GM19328 (cell line): ENCODE results near the gene KATNAL2.
"Not testable (repeated sequence)": the region's sequence is repeated elsewhere in the genome, so short reads cannot be mapped to it uniquely, and the experiment has no call there.

Source experiments
- ATAC-seq: cut with Tn5 transposase; IDR thresholded peaks from one replicate; pipeline ENCODE4 v1.9.1; 2021; ENCODE audit warnings: mild to moderate bottlenecking, moderate library complexity; ENCODE audit not compliant: unreplicated experiment

KATNAL2 gene

DNA sequence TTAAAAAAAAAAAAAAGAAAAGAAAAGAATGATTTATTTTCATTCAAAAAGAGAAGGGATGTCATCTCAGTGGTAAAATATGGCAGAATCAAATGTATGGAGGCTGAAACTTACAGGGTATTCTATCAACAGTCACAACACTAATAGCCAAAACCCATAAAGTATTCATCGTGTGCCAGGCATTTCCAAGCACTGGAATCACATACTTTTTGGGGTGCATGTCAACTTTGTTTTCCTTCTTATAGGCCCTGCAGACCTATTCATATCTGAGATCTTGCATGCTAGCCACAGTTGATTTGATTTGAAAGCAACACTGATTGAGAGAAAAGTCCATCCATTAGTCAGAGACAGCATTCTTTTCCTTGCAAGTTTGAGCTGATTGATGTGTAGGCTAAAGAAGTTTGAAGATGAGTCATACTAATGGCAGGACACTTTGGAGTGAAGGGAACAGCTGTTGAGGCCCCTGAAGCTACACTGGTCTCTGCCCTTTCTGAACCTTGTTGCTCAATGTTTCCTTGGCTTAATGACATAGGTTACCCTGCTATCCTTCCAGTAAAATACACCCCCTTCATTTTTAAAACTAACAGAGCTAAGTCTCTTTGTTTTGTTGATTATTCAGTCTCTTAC lies 22.0 kb downstream of the KATNAL2 start:
- no peak for ATAC-seq

DNA sequence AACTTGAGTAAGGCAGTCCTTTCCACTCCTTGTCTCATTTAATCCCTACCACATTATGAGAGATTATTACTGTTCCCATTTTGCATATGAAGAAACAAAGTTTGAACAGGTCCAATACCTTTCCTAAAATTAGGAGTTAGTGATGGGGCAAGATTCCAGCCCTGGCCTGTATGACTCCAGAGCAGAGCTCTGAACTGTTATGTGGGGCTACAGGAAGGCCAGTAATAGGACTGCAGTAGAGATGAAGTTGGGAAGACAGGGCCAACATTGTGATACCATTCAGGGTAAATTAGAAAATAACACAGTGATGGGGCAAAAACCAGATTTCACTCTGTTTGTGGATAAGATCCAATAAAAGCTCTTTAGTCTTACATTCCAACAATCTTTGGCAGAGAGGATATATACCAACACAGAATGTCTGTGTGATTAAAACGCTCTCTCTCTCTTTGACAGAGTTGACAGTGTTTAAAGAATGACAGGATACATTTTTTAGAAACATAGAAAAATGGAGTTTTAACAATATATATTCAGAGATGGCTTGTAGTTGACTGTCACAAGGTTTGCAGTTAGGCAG lies 22.7 kb downstream of the KATNAL2 start:
- no peak for ATAC-seq

- no peak for ATAC-seq
Observed at GRCh38 chr18:46942646-46943045, 25.2 kb downstream of the KATNAL2 start.

- ATAC-seq: peak; percentile 91
Observed at GRCh38 chr18:46946656-46947282, 29.4 kb downstream of the KATNAL2 start.

DNA sequence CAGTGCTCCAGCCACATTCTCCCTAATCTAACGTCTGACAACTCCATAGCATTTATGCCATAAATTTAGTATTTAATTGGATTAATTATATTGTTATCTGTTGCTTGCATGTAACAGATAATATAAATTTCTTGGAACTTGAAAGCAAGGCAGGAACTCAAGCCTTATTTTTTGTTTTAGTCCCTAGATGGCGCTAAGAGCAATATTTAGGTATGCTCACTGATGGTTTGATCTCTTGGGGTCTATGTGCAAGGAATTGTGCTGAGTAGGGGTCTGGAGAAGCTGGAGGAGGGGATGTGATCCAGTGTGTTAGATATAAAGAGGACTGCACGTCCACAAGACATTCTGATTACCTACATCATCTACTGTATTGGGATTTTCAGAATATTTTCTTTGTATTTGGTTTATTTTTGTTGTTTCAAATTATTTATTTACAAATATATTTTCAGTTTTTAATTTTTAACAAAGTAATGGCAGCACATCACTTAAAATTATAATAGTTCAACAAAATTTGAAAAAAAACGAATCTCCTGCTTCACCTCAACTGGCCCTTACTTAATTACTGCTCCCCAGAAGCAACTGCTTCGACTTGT lies 32.8 kb downstream of the KATNAL2 start:
- ATAC-seq: no peak

GRCh38 chr18:46953195-46953594 lies 35.8 kb downstream of the KATNAL2 start:
- no peak for ATAC-seq

DNA sequence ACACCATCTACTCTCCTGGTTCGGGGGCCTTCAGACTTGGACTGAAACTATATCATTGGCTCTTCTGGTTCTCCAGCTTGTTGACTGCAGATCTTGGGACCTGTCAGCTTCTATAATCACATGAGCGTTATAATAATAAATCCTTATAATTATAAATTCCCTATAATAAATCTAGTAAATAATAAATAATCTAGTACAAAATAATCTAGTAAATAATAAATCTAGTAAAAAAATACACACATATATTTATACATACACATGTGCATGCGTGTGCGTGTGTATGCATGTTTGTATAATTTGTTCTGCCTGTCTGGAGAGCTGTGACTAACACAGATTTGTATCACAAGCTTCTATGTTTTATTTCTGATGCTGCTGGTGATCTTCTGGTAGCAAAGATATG lies 40.8 kb downstream of the KATNAL2 start:
- no peak for ATAC-seq

DNA sequence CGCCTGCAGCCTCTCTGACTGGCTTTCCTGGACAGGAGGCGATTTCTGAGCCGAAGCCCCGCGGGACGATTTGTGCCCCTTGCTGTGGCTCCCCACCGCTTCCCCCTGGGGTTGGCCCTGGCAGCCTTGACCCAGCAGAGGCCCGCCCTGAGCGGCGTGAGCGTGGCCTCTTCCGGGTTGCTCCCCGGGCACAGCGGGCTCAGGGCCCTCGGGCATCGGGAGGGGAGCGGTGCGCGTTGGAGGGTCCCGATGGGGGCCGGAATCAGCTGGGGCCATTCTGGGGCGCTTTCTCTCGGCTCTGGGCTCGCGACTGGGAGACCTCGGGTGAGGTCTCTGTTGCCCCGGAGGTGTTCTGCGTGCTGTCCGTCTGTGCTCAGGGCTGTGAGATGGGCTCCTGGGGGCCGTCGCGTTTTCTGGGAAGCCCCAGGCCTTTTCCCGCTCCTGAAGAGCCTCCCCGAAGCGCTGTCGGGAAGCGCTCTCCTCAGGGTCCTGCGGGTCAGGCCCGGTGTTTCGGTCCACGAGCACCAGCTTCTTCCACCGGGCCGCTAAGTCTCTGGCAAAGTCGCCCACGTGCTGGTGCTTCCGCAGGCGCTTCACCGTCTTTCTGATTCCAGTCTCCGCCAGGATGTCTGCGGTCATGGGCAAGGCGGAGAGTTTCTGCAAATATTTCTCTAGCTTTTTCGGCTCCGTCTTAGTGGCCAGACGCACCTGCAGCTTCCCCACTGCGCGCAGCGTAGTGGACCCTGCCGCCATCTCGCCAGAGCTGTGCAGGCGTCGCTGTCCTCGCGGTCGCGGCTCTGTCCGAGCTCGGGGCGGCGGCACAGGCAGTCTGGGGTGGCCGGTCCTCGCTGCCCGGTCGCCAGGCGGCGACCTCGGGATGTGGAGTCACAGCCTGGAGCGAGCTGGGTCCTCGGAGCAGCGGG lies 46.5 kb downstream of the KATNAL2 start:
- not testable (repeated sequence) for ATAC-seq

DNA sequence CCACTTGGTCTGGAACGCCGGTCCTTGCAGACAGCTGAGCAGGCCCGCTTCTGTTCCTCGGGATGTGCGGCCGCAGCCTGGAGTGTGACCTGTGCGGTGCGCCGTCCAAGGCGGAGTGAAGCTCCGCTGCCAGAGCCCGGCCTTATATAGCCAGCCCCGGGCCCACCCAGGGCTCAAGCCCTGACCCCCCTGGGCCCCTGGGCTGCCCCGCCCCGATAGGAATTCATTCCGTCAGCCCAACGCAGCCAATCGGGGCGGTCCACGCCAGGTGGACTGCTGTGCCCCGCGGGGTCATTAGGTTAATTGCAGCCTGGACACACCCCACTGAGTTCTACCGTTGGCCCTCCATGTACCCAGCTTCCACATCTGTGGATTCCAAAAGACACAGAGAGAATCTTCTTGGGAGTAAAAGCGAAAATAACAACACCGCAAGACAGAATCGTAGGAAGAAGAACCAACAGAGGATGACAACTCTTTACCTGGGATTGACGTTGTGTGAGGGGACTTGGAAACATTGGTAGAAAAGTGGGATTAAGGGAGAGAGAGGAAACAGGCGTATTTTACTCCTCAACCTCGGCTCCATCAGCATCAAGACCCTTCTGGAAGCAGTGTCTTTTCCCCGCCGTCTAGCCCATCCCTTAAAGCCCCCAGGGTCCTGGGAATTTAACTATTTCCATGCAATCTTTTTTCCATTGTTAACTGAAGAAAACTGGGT lies 47.3 kb downstream of the KATNAL2 start:
- ATAC-seq: not testable (repeated sequence)

DNA sequence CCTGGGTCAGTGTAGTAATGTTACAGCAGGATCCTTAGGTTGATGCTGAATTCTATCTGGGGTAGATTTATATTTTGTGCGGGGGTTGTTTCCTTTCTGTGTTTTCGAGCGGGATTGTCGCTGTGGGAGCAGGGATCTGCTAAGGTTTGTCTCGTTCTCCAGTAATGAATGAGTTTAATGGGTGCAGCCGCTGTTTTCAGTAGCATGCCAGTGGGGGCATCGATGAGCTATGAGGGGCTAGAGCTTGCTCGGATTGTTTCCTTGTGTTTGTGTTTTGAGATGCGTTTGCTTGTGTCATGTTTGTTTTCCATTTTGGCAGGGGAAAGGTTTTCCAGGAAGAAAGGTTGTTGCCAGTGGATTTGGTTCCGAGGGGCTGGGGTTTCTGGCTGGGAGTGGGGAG lies 48.9 kb downstream of the KATNAL2 start:
- not testable (repeated sequence) for ATAC-seq

DNA sequence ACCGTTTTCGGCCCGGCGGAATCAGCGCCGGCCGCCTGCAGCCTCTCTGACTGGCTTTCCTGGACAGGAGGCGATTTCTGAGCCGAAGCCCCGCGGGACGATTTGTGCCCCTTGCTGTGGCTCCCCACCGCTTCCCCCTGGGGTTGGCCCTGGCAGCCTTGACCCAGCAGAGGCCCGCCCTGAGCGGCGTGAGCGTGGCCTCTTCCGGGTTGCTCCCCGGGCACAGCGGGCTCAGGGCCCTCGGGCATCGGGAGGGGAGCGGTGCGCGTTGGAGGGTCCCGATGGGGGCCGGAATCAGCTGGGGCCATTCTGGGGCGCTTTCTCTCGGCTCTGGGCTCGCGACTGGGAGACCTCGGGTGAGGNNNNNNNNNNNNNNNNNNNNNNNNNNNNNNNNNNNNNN lies 52.1 kb downstream of the KATNAL2 start:
- not testable (repeated sequence) for ATAC-seq

DNA sequence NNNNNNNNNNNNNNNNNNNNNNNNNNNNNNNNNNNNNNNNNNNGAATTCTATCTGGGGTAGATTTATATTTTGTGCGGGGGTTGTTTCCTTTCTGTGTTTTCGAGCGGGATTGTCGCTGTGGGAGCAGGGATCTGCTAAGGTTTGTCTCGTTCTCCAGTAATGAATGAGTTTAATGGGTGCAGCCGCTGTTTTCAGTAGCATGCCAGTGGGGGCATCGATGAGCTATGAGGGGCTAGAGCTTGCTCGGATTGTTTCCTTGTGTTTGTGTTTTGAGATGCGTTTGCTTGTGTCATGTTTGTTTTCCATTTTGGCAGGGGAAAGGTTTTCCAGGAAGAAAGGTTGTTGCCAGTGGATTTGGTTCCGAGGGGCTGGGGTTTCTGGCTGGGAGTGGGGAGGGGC lies 102.5 kb downstream of the KATNAL2 start:
- not testable (repeated sequence) for ATAC-seq

GRCh38 chr18:47020757-47021156 lies 103.4 kb downstream of the KATNAL2 start:
- ATAC-seq: not testable (repeated sequence)

GRCh38 chr18:47022821-47023220 lies 105.4 kb downstream of the KATNAL2 start:
- not testable (repeated sequence) for ATAC-seq

GRCh38 chr18:47023769-47024465 lies 106.5 kb downstream of the KATNAL2 start:
- ATAC-seq: not testable (repeated sequence)

DNA sequence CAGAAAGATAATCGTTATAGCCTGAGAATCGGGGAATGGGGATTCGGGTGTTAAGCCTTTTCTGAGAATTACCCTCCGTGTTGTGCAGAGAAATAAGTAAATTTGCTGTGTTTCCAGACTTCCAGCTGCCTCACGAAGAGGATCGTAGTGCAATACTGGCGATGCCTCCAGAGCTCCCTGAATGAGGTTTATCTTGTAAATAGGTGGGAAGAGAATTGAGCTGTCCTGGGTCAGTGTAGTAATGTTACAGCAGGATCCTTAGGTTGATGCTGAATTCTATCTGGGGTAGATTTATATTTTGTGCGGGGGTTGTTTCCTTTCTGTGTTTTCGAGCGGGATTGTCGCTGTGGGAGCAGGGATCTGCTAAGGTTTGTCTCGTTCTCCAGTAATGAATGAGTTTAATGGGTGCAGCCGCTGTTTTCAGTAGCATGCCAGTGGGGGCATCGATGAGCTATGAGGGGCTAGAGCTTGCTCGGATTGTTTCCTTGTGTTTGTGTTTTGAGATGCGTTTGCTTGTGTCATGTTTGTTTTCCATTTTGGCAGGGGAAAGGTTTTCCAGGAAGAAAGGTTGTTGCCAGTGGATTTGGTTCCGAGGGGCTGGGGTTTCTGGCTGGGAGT lies 108.3 kb downstream of the KATNAL2 start:
- ATAC-seq: not testable (repeated sequence)

DNA sequence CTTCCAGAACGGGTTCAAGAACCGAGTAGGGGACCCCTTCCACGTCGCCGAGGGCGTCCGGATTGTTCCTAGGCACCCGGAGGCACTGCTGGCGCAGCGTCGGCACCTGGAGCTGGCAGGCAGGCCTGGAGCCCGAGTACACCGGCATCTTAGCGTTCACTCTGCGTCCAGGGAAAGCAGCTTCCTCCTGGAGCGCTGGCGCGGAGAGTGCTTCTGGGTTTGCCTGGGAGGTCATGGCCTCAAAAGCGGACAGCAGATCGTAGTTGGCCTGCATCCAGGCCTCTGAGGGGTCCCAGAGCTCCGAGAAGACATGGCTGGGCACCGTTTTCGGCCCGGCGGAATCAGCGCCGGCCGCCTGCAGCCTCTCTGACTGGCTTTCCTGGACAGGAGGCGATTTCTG lies 111.3 kb downstream of the KATNAL2 start:
- ATAC-seq: not testable (repeated sequence)

GRCh38 chr18:47029684-47030353 lies 112.4 kb downstream of the KATNAL2 start:
- not testable (repeated sequence) for ATAC-seq

- not testable (repeated sequence) for ATAC-seq
Observed at GRCh38 chr18:47030887-47031286, 113.5 kb downstream of the KATNAL2 start.
